Brain microvascular endothelial cell (primary cell): ENCODE measurements around the gene MRPL14.

ENCODE experiments used
- DNase-seq: peaks from one replicate; pipeline ENCODE4 v3.0.0-alpha.2; 2020
- H3K27ac ChIP-seq: fragments of 250-450 bp; sonication (Bioruptor Pico); 2 replicates; pipeline ENCODE4 v1.5.1; 2020; ENCODE audit warnings: mild to moderate bottlenecking, moderate library complexity
- H3K27me3 ChIP-seq: fragments of 250-450 bp; sonication (Bioruptor Pico); replicated peaks from 2 replicates; pipeline ENCODE4 v1.5.1; 2020; ENCODE audit warnings: mild to moderate bottlenecking
- H3K36me3 ChIP-seq: fragments of 250-450 bp; sonication (Bioruptor Pico); replicated peaks from 2 replicates; pipeline ENCODE4 v1.5.1; 2020; ENCODE audit warnings: mild to moderate bottlenecking
- H3K4me3 ChIP-seq: 2 replicates; pipeline ENCODE4 v1.5.1; 2011; ENCODE audit warnings: low read depth, mild to moderate bottlenecking, control low read depth, low read length, moderate library complexity
- CTCF ChIP-seq: IDR thresholded peaks from 2 replicates; pipeline ENCODE4 v1.5.1; 2011; ENCODE audit warnings: low read depth, mild to moderate bottlenecking, moderate library complexity, low read length, control low read depth, inconsistent platforms; ENCODE audit errors: missing control alignments
- in situ Hi-C: cut with HindIII; loops from 2 replicates; pipeline ENCODE4 v1.10.0; 2017; ENCODE audit warnings: low sequenced_read_pairs, low pct_ligation_motif_present

The MRPL14 gene

GRCh38 chr6:44067173-44068139, 59.8 kb downstream of the MRPL14 start:
- DNase-seq: no peak

GRCh38 chr6:44066394-44067172, 60.7 kb downstream of the MRPL14 start:
- H3K4me3 ChIP-seq: no peak overlapping the region
- TF ChIP-seq CTCF: no peak
- DNase-seq: no peak
- no peak overlapping the region for H3K27ac ChIP-seq
- in situ Hi-C loops: no loop called here
- H3K36me3 ChIP-seq: no peaks in the 10 kb centered on the region
- no peaks in the 10 kb centered on the region for H3K27me3 ChIP-seq

More at GRCh38 chr6:44067173-44068139, 59.8 kb downstream of the MRPL14 start:
- no peaks in the 10 kb centered on the region for H3K36me3 ChIP-seq
- no peak for TF ChIP-seq CTCF
- H3K4me3 ChIP-seq: no peak overlapping the region
- no peaks in the 10 kb centered on the region for H3K27me3 ChIP-seq
- H3K27ac ChIP-seq: no peak overlapping the region
- in situ Hi-C loops: no loop called here

- H3K27ac ChIP-seq: peak overlapping the region; percentile 86
- no peak for DNase-seq
- no peak for TF ChIP-seq CTCF
These were observed 61.7 kb downstream of the MRPL14 start for GRCh38 chr6:44065443-44066140.

GRCh38 chr6:44064948-44065272, 62.3 kb downstream of the MRPL14 start:
- Histone ChIP-seq H3K27me3 (no peaks in the 10 kb centered on the region), H3K27ac (peak overlapping the region; percentile 86), H3K36me3 (no peaks in the 10 kb centered on the region), H3K4me3 (no peak overlapping the region)
- DNase-seq: no peak
- TF ChIP-seq CTCF: no peak
- in situ Hi-C loops: no loop called here

More at GRCh38 chr6:44065443-44066140, 61.7 kb downstream of the MRPL14 start:
- in situ Hi-C loops: no loop called here
- Histone ChIP-seq H3K36me3 (no peaks in the 10 kb centered on the region), H3K4me3 (no peak overlapping the region), H3K27me3 (no peaks in the 10 kb centered on the region)

DNA sequence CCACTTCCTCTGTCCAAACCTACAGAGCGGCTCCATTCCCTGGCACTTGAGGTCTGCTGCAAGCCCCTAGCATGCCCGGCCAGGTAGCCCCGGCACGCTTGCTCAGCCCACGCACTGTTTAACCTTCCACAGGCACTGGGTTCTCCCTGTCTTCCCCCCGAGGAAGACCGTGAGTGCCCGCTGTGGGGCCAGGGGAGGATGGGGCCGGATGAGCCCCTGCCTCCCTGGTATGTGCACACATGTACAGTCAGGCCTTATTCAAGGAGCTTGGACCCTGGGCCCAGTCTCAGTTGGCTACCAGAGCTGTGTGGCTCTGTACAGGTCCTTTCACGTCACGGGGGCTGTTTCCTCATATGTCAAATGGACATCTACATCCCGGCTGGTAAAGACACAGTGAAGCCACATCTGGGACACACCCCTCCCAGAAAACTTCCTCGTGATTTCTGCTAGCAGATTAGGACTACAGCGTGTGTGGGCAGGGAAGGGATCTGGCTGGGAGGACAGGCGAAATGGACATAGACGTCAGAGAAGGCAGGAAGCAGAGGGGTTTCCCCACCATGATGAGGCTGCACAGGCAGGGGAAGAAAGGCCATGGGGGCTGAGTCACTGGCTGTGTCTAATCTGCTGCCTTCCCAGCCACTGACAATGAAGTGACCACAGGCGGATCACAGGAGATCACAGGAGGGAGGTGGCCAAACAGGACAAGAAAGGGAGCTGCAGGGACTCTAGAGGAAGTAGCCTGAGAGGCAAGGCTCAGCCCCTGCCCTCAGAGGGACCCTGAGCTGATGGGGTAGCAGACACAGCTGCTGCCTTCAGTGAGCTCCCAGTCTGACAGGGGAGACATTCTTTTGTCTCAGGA, 62.9 kb downstream of the MRPL14 start:
- peak; percentile 99 for DNase-seq
- no peak overlapping the region for H3K4me3 ChIP-seq
- no peak for TF ChIP-seq CTCF
- no peaks in the 10 kb centered on the region for H3K36me3 ChIP-seq
- in situ Hi-C loops: no loop called here
- H3K27ac ChIP-seq: peak overlapping the region; percentile 86
- no peaks in the 10 kb centered on the region for H3K27me3 ChIP-seq
